Fibroblast of mammary gland (primary cell): Measurements from ENCODE around the gene KBTBD12.

Experiments used
- DNase-seq: peaks from one replicate; pipeline ENCODE4 v3.0.0-alpha.2; 2010; ENCODE audit warnings: low read depth
- H3K4me3 ChIP-seq: 2 replicates; pipeline ENCODE4 v1.5.1; 2011; ENCODE audit warnings: low read depth, mild to moderate bottlenecking, low read length, moderate library complexity; ENCODE audit not compliant: control insufficient read depth
- CTCF ChIP-seq: conservative IDR thresholded peaks from 2 replicates; pipeline ENCODE4 v1.5.1; 2011; ENCODE audit warnings: low read depth, low read length, inconsistent platforms; ENCODE audit not compliant: control insufficient read depth, insufficient read depth

The KBTBD12 gene

GRCh38 chr3:128007033-128007424 lies 92.0 kb downstream of the KBTBD12 start:
- TF ChIP-seq CTCF: no peak
- peak; percentile 24 for DNase-seq
- H3K4me3 ChIP-seq: no peak overlapping the region

- TF ChIP-seq CTCF: no peak
- no peak overlapping the region for H3K4me3 ChIP-seq
- DNase-seq: peak; percentile 71
Observed at GRCh38 chr3:128009952-128010846, 95.2 kb downstream of the KBTBD12 start.

GRCh38 chr3:128011140-128011539 lies 96.1 kb downstream of the KBTBD12 start:
- TF ChIP-seq CTCF: peak; percentile 34
- peak; percentile 20 for DNase-seq
- no peak overlapping the region for H3K4me3 ChIP-seq

- no peak for DNase-seq
- no peak for TF ChIP-seq CTCF
- H3K4me3 ChIP-seq: no peak overlapping the region
Observed at GRCh38 chr3:128012050-128012449, 97.0 kb downstream of the KBTBD12 start.

GRCh38 chr3:128014548-128014947 lies 99.5 kb downstream of the KBTBD12 start:
- no peak for DNase-seq

GRCh38 chr3:128016502-128016901 lies 101.5 kb downstream of the KBTBD12 start:
- DNase-seq: no peak
- no peak for TF ChIP-seq CTCF
- no peak overlapping the region for H3K4me3 ChIP-seq

More at GRCh38 chr3:128014548-128014947, 99.5 kb downstream of the KBTBD12 start:
- no peak for TF ChIP-seq CTCF
- H3K4me3 ChIP-seq: no peak overlapping the region
